Body of pancreas (tissue), 4 donors: ENCODE results near the gene IQSEC1. TPM values are rescaled to one million over a fixed set of nuclear protein-coding genes. Genes with fewer than 3 reads are reported as not detected.

ENCODE experiments used
- ATAC-seq: fragments of 150-250 bp; one replicate; pipeline ENCODE4 v1.9.1; 2016
- DNase-seq, 4 donors: peaks; one replicate each; pipeline ENCODE4 v3.0.0-alpha.2; 2019
- H3K27ac ChIP-seq, 4 donors: fragments of 200-600 bp; sonication (generic); 1 replicate in 3 of 4; 2 replicates in 1 of 4; pipeline versions ENCODE4 v1.5.1 to v1.6.1; 2016 to 2019; ENCODE audit warnings: mild to moderate bottlenecking in 1 of 4, mixed read lengths in 1 of 4, moderate library complexity in 1 of 4
- H3K27me3 ChIP-seq, 2 donors: fragments of 200-600 bp; sonication (generic); one replicate each; pipeline ENCODE4 v1.6.0; 2016; ENCODE audit warnings: mild to moderate bottlenecking in 1 of 2
- H3K36me3 ChIP-seq, 2 donors: fragments of 200-600 bp; sonication (generic); replicated peaks in 1 of 2; 2 replicates each; pipeline ENCODE4 v1.5.1; 2016; ENCODE audit warnings: low read depth in 2 of 2; ENCODE audit not compliant: insufficient read depth in 1 of 2
- H3K4me1 ChIP-seq: fragments of 200-600 bp; sonication (generic); one replicate; pipeline ENCODE4 v1.6.0; 2016
- H3K4me3 ChIP-seq, 2 donors: fragments of 200-600 bp; sonication (generic); 1 replicate in 1 of 2; 2 replicates in 1 of 2; pipeline ENCODE4 v1.5.1; 2016 to 2019
- H3K9me3 ChIP-seq, 3 donors: fragments of 200-600 bp; sonication (generic); 1 replicate in 2 of 3; 2 replicates in 1 of 3; pipeline ENCODE4 v1.5.1; 2016
- POLR2A ChIP-seq, 3 donors: fragments of 450-650 bp; IDR thresholded peaks; one replicate each; pipeline ENCODE4 v1.6.1; 2016; ENCODE audit warnings: antibody characterized with exemption in 3 of 3, mild to moderate bottlenecking in 2 of 3
- WGBS, 2 donors: methylation state at CpG; one replicate each; pipeline ENCODE4 v1.1.5; 2017; 5-methylcytosine and 5-hydroxymethylcytosine counted together
- intact Hi-C: fragments of 100-400 bp; cut with DNase I; formaldehyde crosslinking; loops from one replicate; pipeline ENCODE4 v1.15.1; 2023
- total RNA-seq, 2 donors: library from RNA; depleted of rRNA; stranded (reverse); fragments of >200 nt; gene quantifications; one replicate each; pipeline ENCODE4 v1.1.0, GENCODE V29; 2016
- TF ChIP-seq, protein P1 (sequence below), 7 experiments: fragments of 450-650 bp in 4 of 7; fragments of 200-600 bp in 3 of 7; sonication (generic) in 3 of 7; IDR thresholded peaks; one replicate each; pipeline ENCODE4 v1.5.1; 2016 to 2019; ENCODE audit warnings: antibody characterized with exemption in 7 of 7

Gene IQSEC1
- total RNA-seq, 2 donors from 2014 or later, result 29.6 to 42.2 TPM

DNA sequence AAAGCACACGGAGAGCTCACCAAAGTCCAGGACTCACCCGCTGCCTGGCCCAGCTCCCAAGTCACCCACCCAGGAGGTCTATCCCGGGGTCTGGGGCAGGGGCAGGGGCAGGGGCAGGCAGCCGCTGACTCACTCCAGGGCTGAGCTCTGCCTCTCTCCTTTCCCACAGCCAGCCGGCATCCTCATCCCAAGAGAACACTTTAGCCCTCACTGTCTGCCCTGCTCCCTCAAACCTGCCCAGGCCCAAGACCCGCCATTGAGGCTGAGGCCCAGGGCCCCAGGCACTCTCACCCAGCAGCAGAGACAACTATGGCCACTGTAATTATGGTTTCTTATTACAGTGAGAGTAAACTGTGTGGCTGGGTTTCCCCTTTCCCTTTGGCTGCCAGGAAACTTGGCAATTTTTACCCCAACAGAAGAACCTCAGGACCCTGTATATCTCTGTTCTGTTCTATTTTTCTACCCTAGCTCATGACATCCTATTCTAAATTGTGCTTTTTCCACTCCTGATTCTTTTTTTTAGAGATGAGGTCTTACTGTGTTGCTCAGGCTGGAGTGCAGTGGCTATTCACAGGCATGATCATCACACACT is 53.0 kb downstream of the IQSEC1 start:
- intact Hi-C loops, result no loop called here
- Histone ChIP-seq H3K9me3 (no peaks in the 10 kb centered on the region), H3K4me3 (no peak overlapping the region), H3K27ac (no peak overlapping the region), H3K4me1 (peaks cover 22% of the 10 kb centered on the region), H3K36me3 (no peaks in the 10 kb centered on the region), H3K27me3 (no peaks in the 10 kb centered on the region)
- ATAC-seq (no peak), DNase-seq (no peak)
- 91 to 98% methylated on average over 5 of the region's 6 CpGs for WGBS, 2 donors
- TF ChIP-seq, protein P1, sequence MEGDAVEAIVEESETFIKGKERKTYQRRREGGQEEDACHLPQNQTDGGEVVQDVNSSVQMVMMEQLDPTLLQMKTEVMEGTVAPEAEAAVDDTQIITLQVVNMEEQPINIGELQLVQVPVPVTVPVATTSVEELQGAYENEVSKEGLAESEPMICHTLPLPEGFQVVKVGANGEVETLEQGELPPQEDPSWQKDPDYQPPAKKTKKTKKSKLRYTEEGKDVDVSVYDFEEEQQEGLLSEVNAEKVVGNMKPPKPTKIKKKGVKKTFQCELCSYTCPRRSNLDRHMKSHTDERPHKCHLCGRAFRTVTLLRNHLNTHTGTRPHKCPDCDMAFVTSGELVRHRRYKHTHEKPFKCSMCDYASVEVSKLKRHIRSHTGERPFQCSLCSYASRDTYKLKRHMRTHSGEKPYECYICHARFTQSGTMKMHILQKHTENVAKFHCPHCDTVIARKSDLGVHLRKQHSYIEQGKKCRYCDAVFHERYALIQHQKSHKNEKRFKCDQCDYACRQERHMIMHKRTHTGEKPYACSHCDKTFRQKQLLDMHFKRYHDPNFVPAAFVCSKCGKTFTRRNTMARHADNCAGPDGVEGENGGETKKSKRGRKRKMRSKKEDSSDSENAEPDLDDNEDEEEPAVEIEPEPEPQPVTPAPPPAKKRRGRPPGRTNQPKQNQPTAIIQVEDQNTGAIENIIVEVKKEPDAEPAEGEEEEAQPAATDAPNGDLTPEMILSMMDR (IDR thresholded peaks at IDR 0.05), result no peak
- TF ChIP-seq POLR2A (IDR thresholded peaks at IDR 0.05), result no peak

DNA sequence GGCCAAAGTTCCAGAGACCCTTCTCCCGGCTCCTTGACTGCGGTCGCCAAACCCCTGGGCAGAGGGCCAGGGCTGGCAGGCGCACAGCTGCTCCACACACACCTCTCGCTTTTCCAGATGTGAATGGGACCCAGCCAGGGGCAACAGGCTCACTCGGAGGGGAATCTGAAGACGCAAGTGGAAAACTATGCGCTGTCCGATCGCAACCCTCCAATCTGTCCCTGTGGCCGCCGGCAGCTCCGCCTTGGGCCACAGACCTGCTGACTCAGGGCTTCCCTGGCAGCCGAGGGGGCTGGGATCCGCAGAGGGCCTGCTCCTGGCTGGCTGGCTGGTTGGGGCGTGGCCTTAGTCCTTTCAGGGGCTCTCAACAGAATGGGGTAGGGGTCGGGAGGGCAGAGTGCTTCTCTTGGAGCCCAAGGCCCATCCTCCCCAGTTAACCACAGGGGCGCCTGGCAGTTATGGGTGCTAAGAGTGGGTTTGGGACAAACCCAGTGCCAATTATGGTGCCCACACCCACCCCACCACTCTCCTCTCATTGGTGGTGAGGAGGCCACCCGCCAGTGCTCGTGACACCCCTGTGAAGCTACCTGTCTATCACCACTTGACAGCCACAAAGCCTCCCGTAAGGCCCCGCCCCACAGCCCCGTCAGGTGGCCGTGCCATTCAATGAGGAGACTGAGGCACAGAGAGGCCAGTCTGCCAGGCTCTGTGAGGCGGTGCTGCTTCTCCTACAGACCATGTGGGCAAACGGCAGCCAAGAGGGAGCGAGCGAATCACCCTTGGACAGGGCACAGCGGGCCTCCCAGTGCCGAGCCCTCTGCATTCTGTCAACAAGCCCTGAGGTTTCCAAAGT is 53.8 kb downstream of the IQSEC1 start:
- Histone ChIP-seq H3K27ac (no peak overlapping the region), H3K9me3 (no peaks in the 10 kb centered on the region), H3K4me3 (no peak overlapping the region), H3K27me3 (no peaks in the 10 kb centered on the region), H3K4me1 (peaks cover 22% of the 10 kb centered on the region), H3K36me3 (no peaks in the 10 kb centered on the region)
- intact Hi-C loops, result no loop called here
- TF ChIP-seq, protein P1 (IDR thresholded peaks at IDR 0.05), result no peak
- TF ChIP-seq POLR2A (IDR thresholded peaks at IDR 0.05), result no peak
- 74 to 75% methylated on average over 9 to 30 of the region's 30 CpGs for WGBS, 2 donors
- ATAC-seq, result no peak
- no peak for DNase-seq

DNA sequence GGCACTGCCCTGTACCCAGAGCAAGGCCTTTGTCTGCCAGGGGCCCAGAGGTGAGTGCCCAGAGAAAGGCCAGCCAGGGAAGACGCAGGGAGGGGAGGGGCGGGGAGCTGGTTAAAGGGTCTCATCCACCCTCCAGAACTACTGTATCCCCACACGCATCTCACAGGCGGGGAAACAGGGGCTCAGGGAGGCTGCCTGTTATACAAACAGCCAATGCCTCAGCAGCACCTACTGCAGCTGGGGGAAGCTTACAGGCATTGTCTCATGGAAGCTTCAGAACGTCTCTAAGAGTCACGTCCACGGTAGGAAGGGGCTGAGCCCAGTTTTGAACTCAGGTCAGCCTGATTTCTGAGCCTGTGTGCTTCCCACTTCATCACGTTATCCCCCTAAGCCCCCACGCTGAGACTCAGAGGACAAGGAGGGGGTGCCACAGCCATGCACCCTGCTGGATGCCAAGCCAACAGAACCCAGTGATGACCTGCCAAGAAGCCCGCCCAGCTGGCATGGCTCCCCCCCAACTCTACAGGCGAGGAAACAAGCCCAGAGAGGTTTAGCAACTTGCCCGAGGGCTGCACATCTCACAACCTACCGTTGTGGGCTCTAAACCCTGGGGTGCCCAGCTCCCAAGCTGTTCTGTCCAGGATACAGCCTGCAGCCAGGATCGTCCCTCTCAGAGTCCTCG is 54.5 kb downstream of the IQSEC1 start:
- no peak overlapping the region for H3K4me3 ChIP-seq
- H3K9me3 ChIP-seq, result no peaks in the 10 kb centered on the region
- no peak for DNase-seq
- H3K27ac ChIP-seq, result no peak overlapping the region
- no peak for ATAC-seq
- no peaks in the 10 kb centered on the region for H3K36me3 ChIP-seq
- intact Hi-C loops, result no loop called here
- TF ChIP-seq, protein P1 (IDR thresholded peaks at IDR 0.05), result no peak
- TF ChIP-seq POLR2A (IDR thresholded peaks at IDR 0.05), result no peak
- WGBS, 2 donors, result 77 to 88% methylated on average over 5 to 15 of the region's 15 CpGs
- no peaks in the 10 kb centered on the region for H3K27me3 ChIP-seq
- H3K4me1 ChIP-seq, result peaks cover 22% of the 10 kb centered on the region

DNA sequence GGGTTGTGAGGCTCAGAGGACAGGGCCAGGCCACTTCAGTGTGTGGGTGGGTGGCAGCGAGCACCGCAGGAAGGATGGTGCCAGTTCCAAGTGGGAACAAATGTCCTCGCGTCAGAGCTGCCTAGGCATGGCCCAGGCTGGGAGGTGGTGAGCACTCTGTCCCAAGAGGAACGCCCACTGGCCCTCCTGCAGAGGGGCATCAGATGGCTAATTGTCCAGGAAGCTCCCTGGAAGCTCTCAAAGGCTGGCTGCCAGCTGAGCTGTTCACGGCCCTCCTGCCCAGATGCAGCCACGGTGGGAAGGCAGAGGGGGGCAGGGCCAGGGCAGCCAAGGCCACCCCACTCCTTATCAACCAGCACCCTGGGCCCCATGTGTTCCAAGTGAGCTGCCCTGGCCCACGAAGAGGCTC is 55.2 kb downstream of the IQSEC1 start:
- Histone ChIP-seq H3K27ac (no peak overlapping the region), H3K9me3 (no peaks in the 10 kb centered on the region), H3K36me3 (no peaks in the 10 kb centered on the region), H3K27me3 (no peaks in the 10 kb centered on the region), H3K4me1 (peaks cover 22% of the 10 kb centered on the region), H3K4me3 (no peak overlapping the region)
- peak in 2 of 4 donors; percentile 41 to 52 for DNase-seq
- TF ChIP-seq, protein P1 (IDR thresholded peaks at IDR 0.05), result no peak
- no peak for TF ChIP-seq POLR2A (IDR thresholded peaks at IDR 0.05)
- intact Hi-C loops, result no loop called here
- 39 to 40% methylated on average over 5 to 8 of the region's 8 CpGs for WGBS, 2 donors
- no peak for ATAC-seq
